ENCODE data around the gene NBL1. TPM values are rescaled to one million over a fixed set of nuclear protein-coding genes. Genes with fewer than 3 reads are reported as not detected.

NBL1 gene
- total RNA-seq, 2 donors from 2014 or later = 268 to 514 TPM

GRCh38 chr1:19680644-19681043, 36.5 kb downstream of the NBL1 start:
- no peak overlapping the region for H3K27ac ChIP-seq
- H3K36me3 ChIP-seq = no peaks in the 10 kb centered on the region
- intact Hi-C loops (cut with DNase I) = no loop called here
- no peaks in the 10 kb centered on the region for H3K27me3 ChIP-seq (replicated peaks; ENCODE audit: insufficient read depth)
- no peak overlapping the region for H3K4me3 ChIP-seq
- H3K4me1 ChIP-seq (replicated peaks) = no peaks in the 10 kb centered on the region
- DNase-seq (ENCODE audit: low spot score) = no peak
- H3K9me3 ChIP-seq = no peaks in the 10 kb centered on the region
- no peak for TF ChIP-seq CTCF (IDR thresholded peaks at IDR 0.05)
- no peak for TF ChIP-seq POLR2A (IDR thresholded peaks at IDR 0.05)
- no peak for TF ChIP-seq POLR2AphosphoS5 (IDR thresholded peaks at IDR 0.05)
- WGBS = 82% methylated on average over 7 of the region's 7 CpGs

DNA sequence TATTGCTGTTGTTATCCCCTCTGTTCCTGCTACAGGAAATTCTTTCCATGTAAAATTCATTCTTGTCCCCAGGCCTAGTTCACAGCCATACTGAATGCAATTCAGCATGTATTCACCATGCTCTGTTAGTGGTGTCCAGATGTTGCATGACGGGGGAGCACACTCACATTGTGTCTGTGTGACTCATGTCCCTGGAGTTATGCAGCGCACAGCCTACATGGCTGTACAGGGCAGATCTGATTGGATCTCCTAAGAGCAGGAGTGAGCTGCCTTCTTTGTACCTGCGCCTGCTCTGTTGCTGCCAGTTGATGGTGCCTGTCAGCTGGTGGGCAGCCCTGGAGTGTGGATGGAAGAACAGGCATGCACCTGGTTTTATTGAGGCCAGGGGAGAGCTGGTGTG, 38.1 kb downstream of the NBL1 start:
- Histone ChIP-seq H3K4me3 (no peak overlapping the region), H3K36me3 (no peaks in the 10 kb centered on the region), H3K27ac (no peak overlapping the region), H3K9me3 (no peaks in the 10 kb centered on the region), H3K27me3 (replicated peaks; ENCODE audit: insufficient read depth) (no peaks in the 10 kb centered on the region), H3K4me1 (replicated peaks) (no peaks in the 10 kb centered on the region)
- 91% methylated on average over 3 of the region's 3 CpGs for WGBS
- DNase-seq (ENCODE audit: low spot score) = no peak
- no peak for TF ChIP-seq POLR2AphosphoS5 (IDR thresholded peaks at IDR 0.05)
- TF ChIP-seq CTCF (IDR thresholded peaks at IDR 0.05) = no peak
- no peak for TF ChIP-seq POLR2A (IDR thresholded peaks at IDR 0.05)
- intact Hi-C loops (cut with DNase I) = no loop called here

- TF ChIP-seq POLR2AphosphoS5 (IDR thresholded peaks at IDR 0.05) = no peak
- TF ChIP-seq POLR2A (IDR thresholded peaks at IDR 0.05) = no peak
- no peak for TF ChIP-seq CTCF (IDR thresholded peaks at IDR 0.05)
- WGBS = 71% methylated on average over 4 of the region's 7 CpGs
- H3K4me3 ChIP-seq = no peak overlapping the region
- H3K27me3 ChIP-seq (replicated peaks; ENCODE audit: insufficient read depth) = no peaks in the 10 kb centered on the region
- H3K4me1 ChIP-seq (replicated peaks) = no peaks in the 10 kb centered on the region
- no peaks in the 10 kb centered on the region for H3K9me3 ChIP-seq
- no peaks in the 10 kb centered on the region for H3K36me3 ChIP-seq
- H3K27ac ChIP-seq = no peak overlapping the region
- no peak for DNase-seq (ENCODE audit: low spot score)
- intact Hi-C loops (cut with DNase I) = no loop called here
These were observed 38.8 kb downstream of the NBL1 start for GRCh38 chr1:19682901-19683300.

DNA sequence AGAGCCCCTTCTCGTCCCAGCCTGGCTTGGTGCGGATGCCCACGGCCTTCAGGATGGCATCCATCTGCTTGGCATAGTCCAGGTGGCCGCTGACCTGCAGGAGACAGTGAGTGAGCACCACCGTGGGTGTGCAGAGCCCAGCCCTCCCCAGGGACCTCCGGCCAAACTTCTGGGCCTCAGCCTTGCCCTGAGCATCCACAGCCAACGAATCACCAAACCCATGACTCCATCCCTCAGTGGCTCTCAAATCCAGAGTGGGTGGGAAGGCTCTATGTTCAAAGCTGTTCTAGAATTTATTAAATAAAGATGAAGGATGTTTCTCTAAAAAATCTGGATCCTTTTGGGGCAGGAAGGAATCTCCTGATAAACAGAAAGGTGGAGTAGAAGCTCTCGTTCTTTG, 39.2 kb downstream of the NBL1 start:
- H3K4me3 ChIP-seq = no peak overlapping the region
- no peaks in the 10 kb centered on the region for H3K4me1 ChIP-seq (replicated peaks)
- 84% methylated on average over 5 of the region's 8 CpGs for WGBS
- H3K9me3 ChIP-seq = no peaks in the 10 kb centered on the region
- DNase-seq (ENCODE audit: low spot score) = no peak
- intact Hi-C loops (cut with DNase I) = no loop called here
- H3K27me3 ChIP-seq (replicated peaks; ENCODE audit: insufficient read depth) = no peaks in the 10 kb centered on the region
- no peak for TF ChIP-seq CTCF (IDR thresholded peaks at IDR 0.05)
- TF ChIP-seq POLR2AphosphoS5 (IDR thresholded peaks at IDR 0.05) = no peak
- no peak for TF ChIP-seq POLR2A (IDR thresholded peaks at IDR 0.05)
- no peak overlapping the region for H3K27ac ChIP-seq
- H3K36me3 ChIP-seq = no peaks in the 10 kb centered on the region

GRCh38 chr1:19684677-19685076, 40.6 kb downstream of the NBL1 start:
- TF ChIP-seq CTCF (IDR thresholded peaks at IDR 0.05) (no peak), POLR2AphosphoS5 (IDR thresholded peaks at IDR 0.05) (no peak), POLR2A (IDR thresholded peaks at IDR 0.05) (no peak)
- Histone ChIP-seq H3K27ac (no peak overlapping the region), H3K27me3 (replicated peaks; ENCODE audit: insufficient read depth) (no peaks in the 10 kb centered on the region), H3K36me3 (no peaks in the 10 kb centered on the region), H3K4me3 (no peak overlapping the region), H3K9me3 (no peaks in the 10 kb centered on the region), H3K4me1 (replicated peaks) (no peaks in the 10 kb centered on the region)
- WGBS = 93% methylated on average over 2 of the region's 2 CpGs
- intact Hi-C loops (cut with DNase I) = no loop called here
- no peak for DNase-seq (ENCODE audit: low spot score)
